ENCODE results near the gene CDA.

DNA sequence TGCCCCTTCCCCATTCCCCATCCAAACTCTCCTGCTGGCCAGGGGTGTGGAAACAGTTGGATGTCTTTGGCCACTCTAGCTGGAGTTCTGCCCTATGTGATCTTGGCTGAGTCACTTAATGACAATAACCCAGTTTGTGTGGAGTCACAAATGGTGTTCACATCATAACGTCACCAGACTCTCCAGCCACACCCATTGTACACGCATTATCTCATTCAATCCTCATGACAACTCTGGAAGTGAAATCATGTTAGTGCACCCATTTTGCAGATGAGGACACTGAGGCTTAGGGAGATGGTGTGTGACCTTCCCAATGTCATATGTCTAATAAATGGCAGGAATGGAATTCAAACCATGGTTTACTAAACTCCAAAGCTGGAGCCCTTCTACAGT, 1.2 kb upstream of the CDA start:
- TF ChIP-seq, protein P1, sequence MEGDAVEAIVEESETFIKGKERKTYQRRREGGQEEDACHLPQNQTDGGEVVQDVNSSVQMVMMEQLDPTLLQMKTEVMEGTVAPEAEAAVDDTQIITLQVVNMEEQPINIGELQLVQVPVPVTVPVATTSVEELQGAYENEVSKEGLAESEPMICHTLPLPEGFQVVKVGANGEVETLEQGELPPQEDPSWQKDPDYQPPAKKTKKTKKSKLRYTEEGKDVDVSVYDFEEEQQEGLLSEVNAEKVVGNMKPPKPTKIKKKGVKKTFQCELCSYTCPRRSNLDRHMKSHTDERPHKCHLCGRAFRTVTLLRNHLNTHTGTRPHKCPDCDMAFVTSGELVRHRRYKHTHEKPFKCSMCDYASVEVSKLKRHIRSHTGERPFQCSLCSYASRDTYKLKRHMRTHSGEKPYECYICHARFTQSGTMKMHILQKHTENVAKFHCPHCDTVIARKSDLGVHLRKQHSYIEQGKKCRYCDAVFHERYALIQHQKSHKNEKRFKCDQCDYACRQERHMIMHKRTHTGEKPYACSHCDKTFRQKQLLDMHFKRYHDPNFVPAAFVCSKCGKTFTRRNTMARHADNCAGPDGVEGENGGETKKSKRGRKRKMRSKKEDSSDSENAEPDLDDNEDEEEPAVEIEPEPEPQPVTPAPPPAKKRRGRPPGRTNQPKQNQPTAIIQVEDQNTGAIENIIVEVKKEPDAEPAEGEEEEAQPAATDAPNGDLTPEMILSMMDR (IDR thresholded peaks at IDR 0.05): no peak
- TF ChIP-seq POLR2A (IDR thresholded peaks at IDR 0.05): no peak

Data from thyroid gland (tissue), 4 donors.